KMS-11 (cell line): ENCODE data around the gene MRPL2.

Experiments
- H2AFZ ChIP-seq: fragments of 200-600 bp; sonication (generic); 2 replicates; pipeline ENCODE4 v1.6.1; 2016; ENCODE audit warnings: antibody characterized with exemption, mixed run types, low read depth
- H3K27ac ChIP-seq: fragments of 200-600 bp; sonication (generic); 2 replicates; pipeline ENCODE4 v1.6.1; 2016; ENCODE audit warnings: mild to moderate bottlenecking, mixed run types
- H3K27me3 ChIP-seq: fragments of 200-600 bp; sonication (generic); 2 replicates; pipeline ENCODE4 v1.6.1; 2017; ENCODE audit warnings: mild to moderate bottlenecking, low read depth, mixed run types, moderate library complexity; ENCODE audit not compliant: insufficient read depth
- H3K36me3 ChIP-seq: fragments of 200-600 bp; sonication (generic); 2 replicates; pipeline ENCODE4 v1.6.1; 2017; ENCODE audit warnings: mild to moderate bottlenecking, mixed run types; ENCODE audit not compliant: insufficient read depth
- H3K4me1 ChIP-seq: fragments of 200-600 bp; sonication (generic); 2 replicates; pipeline ENCODE4 v1.6.1; 2016; ENCODE audit warnings: mild to moderate bottlenecking, low read depth, mixed run types; ENCODE audit not compliant: poor library complexity, severe bottlenecking
- H3K4me2 ChIP-seq: fragments of 200-600 bp; sonication (generic); 2 replicates; pipeline ENCODE4 v1.7.0; 2016; ENCODE audit warnings: mild to moderate bottlenecking, mixed run types
- H3K4me3 ChIP-seq: fragments of 200-600 bp; sonication (generic); IDR thresholded peaks from 2 replicates; pipeline ENCODE4 v1.6.1; 2017; ENCODE audit warnings: low read depth, low read length, mixed read lengths; ENCODE audit not compliant: insufficient read depth
- H3K79me2 ChIP-seq: fragments of 200-600 bp; sonication (generic); 2 replicates; pipeline ENCODE4 v1.6.1; 2016; ENCODE audit warnings: low read depth, mixed run types; ENCODE audit not compliant: insufficient read depth
- H3K9ac ChIP-seq: fragments of 200-600 bp; sonication (generic); 2 replicates; pipeline ENCODE4 v1.6.1; 2016; ENCODE audit warnings: mild to moderate bottlenecking, mixed run types
- H4K20me1 ChIP-seq: fragments of 200-600 bp; sonication (generic); 2 replicates; pipeline ENCODE4 v1.6.1; 2016; ENCODE audit warnings: mild to moderate bottlenecking, mixed run types; ENCODE audit not compliant: insufficient read depth
- TF ChIP-seq, protein P1 (sequence below): fragments of 200-600 bp; sonication (generic); conservative IDR thresholded peaks from 2 replicates; pipeline ENCODE4 v1.6.1; 2017; ENCODE audit warnings: low read depth, mild to moderate bottlenecking, antibody characterized with exemption, low read length, moderate library complexity, mixed read lengths

The MRPL2 gene

DNA sequence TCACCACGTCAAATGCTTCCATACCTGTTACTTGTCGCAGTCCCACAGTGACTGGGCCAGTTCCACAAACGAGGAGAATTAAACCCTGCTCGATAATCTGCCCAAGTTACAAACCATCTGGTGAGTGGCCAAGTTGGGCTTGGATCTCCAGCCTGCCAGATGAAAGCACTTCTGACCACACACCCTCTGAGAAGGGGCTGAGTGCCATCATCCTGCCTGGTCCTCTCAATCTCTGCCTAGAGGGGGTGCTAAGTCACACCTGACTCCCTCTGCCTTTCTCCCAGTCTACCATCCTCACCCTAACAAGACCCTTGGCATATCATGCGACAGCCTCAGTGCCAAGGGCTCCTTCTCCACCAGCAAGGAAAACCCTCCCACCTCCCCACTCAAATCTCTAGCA is 22.0 kb downstream of the MRPL2 start:
- Histone ChIP-seq H3K79me2 (no peaks in the 10 kb centered on the region), H3K4me2 (no peak overlapping the region), H3K27ac (no peak overlapping the region), H4K20me1 (no peaks in the 10 kb centered on the region), H3K27me3 (no peaks in the 10 kb centered on the region), H2AFZ (no peak overlapping the region), H3K4me1 (peaks cover 18% of the 10 kb centered on the region), H3K4me3 (no peak overlapping the region), H3K9ac (no peak overlapping the region), H3K36me3 (no peaks in the 10 kb centered on the region)
- TF ChIP-seq, protein P1, sequence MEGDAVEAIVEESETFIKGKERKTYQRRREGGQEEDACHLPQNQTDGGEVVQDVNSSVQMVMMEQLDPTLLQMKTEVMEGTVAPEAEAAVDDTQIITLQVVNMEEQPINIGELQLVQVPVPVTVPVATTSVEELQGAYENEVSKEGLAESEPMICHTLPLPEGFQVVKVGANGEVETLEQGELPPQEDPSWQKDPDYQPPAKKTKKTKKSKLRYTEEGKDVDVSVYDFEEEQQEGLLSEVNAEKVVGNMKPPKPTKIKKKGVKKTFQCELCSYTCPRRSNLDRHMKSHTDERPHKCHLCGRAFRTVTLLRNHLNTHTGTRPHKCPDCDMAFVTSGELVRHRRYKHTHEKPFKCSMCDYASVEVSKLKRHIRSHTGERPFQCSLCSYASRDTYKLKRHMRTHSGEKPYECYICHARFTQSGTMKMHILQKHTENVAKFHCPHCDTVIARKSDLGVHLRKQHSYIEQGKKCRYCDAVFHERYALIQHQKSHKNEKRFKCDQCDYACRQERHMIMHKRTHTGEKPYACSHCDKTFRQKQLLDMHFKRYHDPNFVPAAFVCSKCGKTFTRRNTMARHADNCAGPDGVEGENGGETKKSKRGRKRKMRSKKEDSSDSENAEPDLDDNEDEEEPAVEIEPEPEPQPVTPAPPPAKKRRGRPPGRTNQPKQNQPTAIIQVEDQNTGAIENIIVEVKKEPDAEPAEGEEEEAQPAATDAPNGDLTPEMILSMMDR: no peak

DNA sequence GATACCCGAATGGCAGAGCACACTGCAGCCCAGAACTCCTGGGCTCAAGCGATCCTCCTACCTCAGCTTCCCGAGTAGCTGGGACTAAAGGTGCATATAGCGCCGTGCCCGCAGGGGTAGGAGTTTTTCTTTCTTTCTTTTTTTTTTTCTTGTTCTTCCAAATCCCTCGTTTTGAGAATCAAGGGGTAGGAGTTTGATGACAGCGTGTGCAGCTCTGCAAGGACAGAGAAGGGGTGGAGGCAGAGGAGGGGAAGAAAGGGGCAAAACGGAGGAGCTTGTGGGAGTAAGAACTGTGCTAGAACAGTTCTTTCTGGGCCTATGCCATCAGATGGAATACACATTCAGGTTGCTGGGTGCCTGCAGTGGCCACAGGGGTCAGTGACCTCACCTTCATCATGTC is 22.5 kb downstream of the MRPL2 start:
- Histone ChIP-seq H2AFZ (no peak overlapping the region), H3K27ac (no peak overlapping the region), H3K4me1 (peaks cover 18% of the 10 kb centered on the region), H3K27me3 (no peaks in the 10 kb centered on the region), H3K36me3 (no peaks in the 10 kb centered on the region), H3K4me3 (no peak overlapping the region), H3K79me2 (no peaks in the 10 kb centered on the region), H3K9ac (no peak overlapping the region), H4K20me1 (no peaks in the 10 kb centered on the region), H3K4me2 (no peak overlapping the region)
- TF ChIP-seq, protein P1: no peak

DNA sequence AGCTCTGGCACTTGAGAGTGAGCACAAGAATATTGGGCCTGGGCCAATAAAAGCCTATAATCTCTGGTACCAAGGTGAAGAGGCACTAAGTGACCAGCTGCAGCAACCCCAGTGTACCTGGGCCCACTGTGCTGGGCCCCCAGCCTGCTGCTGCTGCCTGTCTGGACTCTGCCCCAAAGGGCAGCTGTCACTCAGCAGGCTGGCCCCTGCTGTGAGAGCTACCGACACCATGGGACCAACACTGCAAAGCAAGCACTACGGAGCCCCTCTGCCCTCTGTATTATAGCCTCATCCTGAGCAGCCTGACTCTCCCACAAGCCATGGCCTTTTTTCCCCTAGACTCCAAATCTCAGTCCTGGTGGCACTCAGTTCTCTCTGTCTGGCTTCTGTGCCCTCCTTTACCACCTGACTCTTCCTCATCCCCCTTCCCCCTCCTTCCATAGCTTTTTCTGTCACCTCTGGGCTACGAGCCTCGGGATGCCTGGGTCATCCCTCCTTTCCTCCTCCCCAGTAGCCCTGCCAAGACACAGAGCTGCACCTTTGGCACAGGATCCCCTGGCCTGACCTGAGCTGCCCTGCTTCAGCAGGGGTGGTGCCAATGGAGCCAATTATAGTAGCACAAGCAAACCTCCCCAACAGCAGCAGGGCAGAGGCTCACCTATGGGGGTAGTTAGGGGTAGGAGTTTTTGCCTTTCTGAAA is 23.6 kb downstream of the MRPL2 start:
- H4K20me1 ChIP-seq: no peaks in the 10 kb centered on the region
- H3K9ac ChIP-seq: no peak overlapping the region
- no peak overlapping the region for H3K4me2 ChIP-seq
- no peaks in the 10 kb centered on the region for H3K36me3 ChIP-seq
- peaks cover 18% of the 10 kb centered on the region for H3K4me1 ChIP-seq
- H3K79me2 ChIP-seq: no peaks in the 10 kb centered on the region
- H3K27ac ChIP-seq: no peak overlapping the region
- H3K4me3 ChIP-seq: no peak overlapping the region
- no peak overlapping the region for H2AFZ ChIP-seq
- no peaks in the 10 kb centered on the region for H3K27me3 ChIP-seq
- TF ChIP-seq, protein P1: no peak

DNA sequence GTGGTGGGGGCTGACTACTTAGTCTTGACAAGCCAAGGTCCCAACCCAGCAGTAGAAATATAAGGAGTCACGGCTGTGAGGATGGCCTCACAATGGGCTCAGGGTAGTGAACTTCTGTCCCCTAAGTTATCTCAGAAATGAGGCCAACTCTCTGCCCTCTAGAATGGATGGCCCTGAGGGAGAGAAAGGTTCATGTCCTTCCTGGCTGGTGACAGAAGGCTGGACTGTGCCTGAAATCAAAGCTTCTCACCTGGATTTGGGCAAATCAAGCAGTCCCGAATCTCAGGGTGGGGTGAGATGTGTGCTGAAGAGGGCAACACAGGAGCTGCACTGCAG is 25.1 kb downstream of the MRPL2 start:
- H3K27ac ChIP-seq: no peak overlapping the region
- TF ChIP-seq, protein P1: no peak
- no peak overlapping the region for H3K4me3 ChIP-seq
- no peaks in the 10 kb centered on the region for H3K27me3 ChIP-seq
- H3K9ac ChIP-seq: no peak overlapping the region
- H3K79me2 ChIP-seq: no peaks in the 10 kb centered on the region
- H3K36me3 ChIP-seq: 0 out of 2 replicates have a peak, but pooled peaks cover 6% of the 10 kb centered on the region
- peaks cover 9% of the 10 kb centered on the region for H3K4me1 ChIP-seq
- no peaks in the 10 kb centered on the region for H4K20me1 ChIP-seq
- no peak overlapping the region for H3K4me2 ChIP-seq
- no peak overlapping the region for H2AFZ ChIP-seq
